ENCODE measurements around the gene NBPF10.
"Not testable (repeated sequence)": the region's sequence is repeated elsewhere in the genome, so short reads cannot be mapped to it uniquely, and the experiment has no call there.

Gene NBPF10

GRCh38 chr1:146144465-146144864 lies at the start of gene NBPF10:
Gene NBPF10 (minus strand): TSS chr1:146144804. CDS start chr1:146144769, 35 bp downstream.
- not testable (repeated sequence) for H3K4me1 ChIP-seq, H3K4me3 ChIP-seq, H3K27ac ChIP-seq, H3K9ac ChIP-seq, H3K27me3 ChIP-seq, H3K4me2 ChIP-seq, H4K20me1 ChIP-seq, H3K9me3 ChIP-seq, H3K36me3 ChIP-seq

- not testable (repeated sequence) for H3K4me3 ChIP-seq, H3K4me1 ChIP-seq, H3K9me3 ChIP-seq, H4K20me1 ChIP-seq, H3K9ac ChIP-seq, H3K36me3 ChIP-seq, H3K27ac ChIP-seq, H3K27me3 ChIP-seq, H3K4me2 ChIP-seq
Observed at GRCh38 chr1:146174531-146174930, 29.9 kb upstream of the NBPF10 start.

GRCh38 chr1:146167740-146168139 lies 23.1 kb upstream of the NBPF10 start:
- not testable (repeated sequence) for H3K4me2 ChIP-seq, H4K20me1 ChIP-seq, H3K9ac ChIP-seq, H3K9me3 ChIP-seq, H3K4me3 ChIP-seq, H3K27me3 ChIP-seq, H3K4me1 ChIP-seq, H3K27ac ChIP-seq, H3K36me3 ChIP-seq

GRCh38 chr1:146167273-146167672 lies 22.7 kb upstream of the NBPF10 start:
- not testable (repeated sequence) for H3K36me3 ChIP-seq, H3K27ac ChIP-seq, H3K9me3 ChIP-seq, H3K27me3 ChIP-seq, H3K4me1 ChIP-seq, H3K4me2 ChIP-seq, H3K4me3 ChIP-seq, H3K9ac ChIP-seq, H4K20me1 ChIP-seq

All from BLaER1 (cell line).